Mucosa of gallbladder (tissue), 1 donor: ENCODE data around the gene PICK1. TPM values are rescaled to one million over a fixed set of nuclear protein-coding genes. Genes with fewer than 3 reads are reported as not detected.

ENCODE experiments used
- DNase-seq: peaks from one replicate; pipeline ENCODE4 v3.0.0-alpha.2; 2020; ENCODE audit warnings: low spot score
- total RNA-seq: library from RNA; stranded (reverse); gene quantifications from one replicate; pipeline ENCODE4 v1.2.1, GENCODE V29; 2021
- donor health status: DM: no; HTN: no; CAD: no.

The PICK1 gene
- total RNA-seq, 1 donor from 2014 or later = 49.0 TPM

DNA sequence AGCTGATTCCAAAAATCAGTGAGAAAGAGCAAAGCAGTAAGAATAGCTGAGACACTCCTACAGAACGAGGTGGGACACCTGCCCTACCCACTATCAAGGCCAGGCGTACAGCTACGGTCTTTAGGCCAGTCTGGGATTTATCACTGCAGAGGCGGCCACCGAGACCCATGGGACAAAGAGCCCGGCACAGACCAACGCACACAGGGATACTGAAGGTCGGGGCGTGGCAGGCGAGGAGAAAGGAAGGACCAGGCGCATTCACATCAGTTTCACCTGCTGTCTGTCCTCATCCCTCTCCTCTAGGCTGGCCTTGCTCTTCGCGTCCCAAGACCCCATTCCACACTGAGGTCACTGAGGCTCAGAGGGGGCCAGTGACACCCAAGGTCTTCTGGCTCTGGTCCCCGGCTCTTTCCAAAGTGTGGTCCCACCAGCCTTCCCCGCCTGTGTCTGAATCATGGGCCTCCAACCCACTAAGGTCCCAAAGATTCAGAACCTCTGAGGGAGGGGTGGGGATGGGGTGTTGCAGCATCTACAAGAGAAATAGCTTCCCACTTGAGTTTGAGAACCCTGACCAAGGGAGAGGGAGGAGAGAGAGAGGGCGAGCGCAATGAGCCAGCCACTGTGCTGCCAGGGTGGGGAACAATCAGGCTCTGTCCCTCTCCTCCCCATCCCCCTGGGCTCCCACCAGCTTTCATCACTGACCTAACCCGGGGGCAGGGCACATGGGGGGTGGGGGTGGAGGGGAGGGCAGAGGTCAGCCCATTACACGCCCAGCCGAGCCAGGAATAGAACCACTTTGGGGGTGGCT, 7.2 kb upstream of the PICK1 start:
- DNase-seq = no peak

DNA sequence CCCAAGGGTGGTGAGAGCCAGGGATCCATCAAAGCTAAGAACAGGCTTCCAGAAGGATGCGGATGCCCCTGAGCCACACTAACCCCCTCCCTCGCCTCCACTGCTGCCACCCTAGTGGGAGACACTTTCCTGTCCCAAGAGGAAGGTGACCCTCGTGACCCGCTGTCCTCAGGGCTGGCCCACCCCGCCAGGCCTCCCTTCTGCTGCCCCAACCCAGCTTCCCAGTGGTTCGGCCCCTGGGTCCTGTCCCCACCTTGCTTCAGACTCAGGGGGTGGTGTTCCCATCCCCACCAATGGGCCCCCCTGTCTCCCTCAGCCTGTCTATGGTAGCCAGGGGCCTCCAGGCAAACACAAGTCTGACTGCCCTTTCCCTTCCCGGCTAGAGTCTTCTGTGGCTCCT, 6.5 kb upstream of the PICK1 start:
- DNase-seq = no peak

DNA sequence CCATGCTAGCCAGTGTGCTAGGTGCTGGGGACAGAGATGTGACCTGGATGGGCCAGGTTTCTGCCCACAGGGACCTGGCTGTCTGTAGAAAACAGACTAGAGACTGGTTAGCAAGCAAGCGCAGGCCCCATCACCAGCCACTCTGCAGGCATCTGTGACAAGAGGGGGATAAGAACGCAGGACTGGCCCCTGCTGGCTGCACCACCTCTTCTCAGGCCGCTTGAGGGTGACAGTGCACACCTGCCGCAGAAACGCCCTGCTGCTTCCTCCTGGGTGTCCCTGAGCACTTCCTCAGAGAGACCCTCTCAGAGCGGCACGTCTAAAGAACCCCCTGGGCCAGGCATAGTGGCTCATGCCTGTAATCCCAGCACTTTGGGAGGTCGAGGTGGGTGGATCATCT, 5.9 kb upstream of the PICK1 start:
- DNase-seq = no peak

DNA sequence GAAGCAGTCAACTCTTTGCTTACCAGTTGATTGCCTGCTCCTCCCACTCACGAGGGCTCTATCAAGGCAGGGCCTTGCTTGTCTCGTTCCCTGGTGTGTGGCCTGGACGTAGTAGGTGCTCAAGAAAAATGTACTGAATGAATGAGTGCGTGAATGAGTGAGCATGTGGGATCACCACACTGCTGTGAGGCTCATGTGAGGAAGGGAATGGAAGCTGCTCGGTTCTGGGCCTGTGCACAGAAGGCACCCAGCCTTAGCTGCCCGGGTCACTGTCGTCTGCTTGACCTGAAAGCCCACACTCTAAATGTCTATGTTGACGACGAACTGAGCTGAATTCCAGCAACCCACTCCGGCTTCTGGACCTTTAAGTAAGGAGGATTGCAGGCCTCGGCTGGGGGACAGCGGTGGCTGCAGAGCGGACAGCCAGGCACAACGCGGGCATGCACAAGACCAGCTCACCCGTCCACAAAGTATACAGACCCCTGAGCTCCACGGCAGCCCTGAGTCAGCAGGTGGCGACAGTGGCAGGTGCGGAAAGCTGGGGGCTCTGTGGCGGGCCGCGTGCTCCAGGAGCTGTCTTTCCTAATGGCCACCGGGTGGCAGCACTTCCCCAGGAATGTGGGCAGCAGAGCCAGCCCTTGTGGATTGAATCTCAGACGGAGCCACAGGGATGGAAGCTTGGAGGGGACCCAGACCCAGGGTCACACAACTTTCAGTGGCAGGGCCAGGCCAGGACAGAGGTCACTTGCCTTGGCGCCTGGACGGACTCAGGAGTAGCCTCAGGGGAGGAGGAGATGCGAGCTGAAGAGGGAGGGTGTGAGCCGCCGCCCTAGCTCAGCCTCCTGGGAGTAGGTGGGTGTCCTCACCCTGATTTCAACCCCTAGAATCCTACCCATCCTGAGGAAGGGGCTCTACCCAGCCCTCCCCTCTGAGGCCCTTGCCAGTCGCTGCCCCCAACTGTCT, 5.0 kb upstream of the PICK1 start:
- DNase-seq = peak; percentile 82

DNA sequence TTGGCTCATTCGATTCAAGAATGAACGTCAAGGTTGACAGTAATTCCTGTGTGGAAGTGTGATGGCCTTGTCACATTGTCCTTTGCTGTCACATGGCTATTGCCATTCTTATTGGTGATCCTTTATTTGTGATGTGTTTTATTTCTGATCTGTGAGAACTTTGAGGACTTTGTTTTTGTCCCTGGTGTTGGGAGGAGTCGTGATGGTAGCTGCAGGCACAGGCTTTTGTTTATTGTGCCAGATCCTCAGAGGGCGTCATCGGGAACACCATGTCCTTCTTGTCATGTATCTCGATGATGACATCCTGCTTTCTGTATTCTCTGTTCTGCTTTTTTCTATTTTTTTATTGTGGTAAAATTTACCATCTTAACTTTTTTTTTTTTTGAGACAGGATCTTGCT, 5.6 kb downstream of the PICK1 start:
- no peak for DNase-seq

DNA sequence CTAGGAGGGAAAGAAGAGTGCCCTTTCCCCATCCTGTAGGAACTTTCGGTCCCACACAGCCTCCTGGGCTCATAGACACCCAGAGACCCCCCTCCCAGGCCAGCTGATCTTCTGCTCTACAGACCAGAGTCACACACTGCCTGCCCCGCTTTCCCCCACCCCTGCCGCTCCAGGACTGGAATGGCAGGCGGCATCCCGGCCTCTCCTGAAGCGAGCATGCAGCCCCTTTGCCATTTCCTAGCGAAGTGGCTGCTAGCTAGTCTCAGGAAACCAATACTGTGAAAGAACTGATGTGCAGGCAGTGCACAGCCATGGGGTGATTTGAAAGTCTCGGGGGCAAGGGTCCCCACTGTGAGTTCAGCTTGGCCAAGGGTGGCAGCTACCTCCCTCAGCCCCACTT, 8.3 kb downstream of the PICK1 start:
- no peak for DNase-seq

DNA sequence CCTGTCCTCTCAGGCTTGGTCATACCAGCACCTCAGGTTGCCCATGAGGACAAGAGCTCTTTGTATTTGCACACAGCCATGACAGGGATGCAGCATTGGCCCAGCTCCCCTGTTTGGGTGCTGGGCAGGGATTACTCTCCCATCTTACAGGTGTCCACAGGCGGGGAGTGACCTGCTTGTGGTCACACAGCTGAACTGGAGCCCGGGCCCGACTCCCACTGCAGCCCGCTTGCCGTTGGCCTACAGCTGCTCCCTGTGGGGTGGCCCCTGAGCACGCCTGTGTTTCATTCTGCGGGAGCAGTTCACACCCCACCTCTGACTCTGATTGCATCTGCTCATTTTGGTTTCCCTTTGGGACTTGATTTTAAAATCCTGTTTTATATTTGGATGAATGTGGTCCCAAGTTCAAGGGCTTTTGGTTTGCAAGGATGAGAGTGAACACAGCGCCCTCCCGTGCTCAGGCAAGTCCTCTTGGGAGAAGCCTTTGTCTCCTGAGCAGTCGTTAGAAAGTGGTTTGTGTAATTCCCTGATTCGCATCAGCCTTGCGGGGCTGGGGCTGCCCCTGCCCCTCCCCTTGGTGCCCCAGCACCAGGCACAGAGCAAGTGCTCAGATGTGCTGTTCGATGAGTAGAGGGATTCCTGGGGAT, 9.3 kb downstream of the PICK1 start:
- DNase-seq = no peak

DNA sequence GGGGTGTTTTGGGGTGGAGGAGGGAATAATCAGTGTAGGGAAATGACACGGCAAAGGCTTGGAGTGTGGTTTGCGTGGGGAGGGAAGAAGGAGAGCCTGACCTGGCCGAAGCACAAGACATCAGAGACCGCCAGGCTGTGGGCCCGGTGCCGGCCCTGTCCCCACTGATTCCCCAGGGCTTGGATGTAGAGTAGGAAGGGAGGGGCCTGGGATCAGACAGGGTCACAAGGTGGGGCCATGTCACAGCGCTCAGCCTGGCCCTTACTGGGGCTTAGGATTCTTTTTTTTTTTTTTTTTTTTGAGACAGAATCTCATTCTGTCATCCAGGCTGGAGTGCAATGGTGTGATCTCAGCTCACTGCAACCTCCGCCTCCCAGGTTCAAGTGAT, 9.8 kb downstream of the PICK1 start:
- no peak for DNase-seq

DNA sequence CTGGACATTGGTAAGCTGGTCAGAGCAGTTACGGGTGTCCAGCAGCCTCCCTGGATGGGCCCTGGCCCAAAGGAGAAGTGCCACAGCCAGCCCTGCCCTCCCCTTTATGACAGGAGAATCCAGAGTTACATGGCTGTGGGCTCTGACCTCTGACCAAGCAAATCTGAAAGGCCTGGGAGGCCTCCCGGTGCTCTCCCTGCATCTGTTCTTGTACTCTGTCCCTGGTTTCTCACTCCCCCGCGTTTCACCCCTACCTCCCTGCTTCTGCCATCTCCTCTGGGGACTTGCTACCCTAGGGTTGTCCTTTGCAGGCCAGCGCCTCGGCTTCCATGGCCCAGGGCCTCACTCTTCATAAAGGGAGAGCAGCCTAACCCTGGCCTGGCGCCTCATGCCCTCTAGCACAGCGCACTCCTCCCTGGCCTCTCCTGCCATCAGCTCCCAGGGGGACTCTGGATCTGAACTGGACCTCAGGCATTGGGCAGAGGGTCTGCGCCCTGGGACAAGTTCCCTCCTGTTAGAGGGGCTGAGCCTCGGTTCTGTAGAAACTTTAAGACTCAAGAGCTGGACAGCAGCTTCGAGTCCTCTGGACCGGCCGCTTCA, 10.7 kb downstream of the PICK1 start:
- DNase-seq = no peak

DNA sequence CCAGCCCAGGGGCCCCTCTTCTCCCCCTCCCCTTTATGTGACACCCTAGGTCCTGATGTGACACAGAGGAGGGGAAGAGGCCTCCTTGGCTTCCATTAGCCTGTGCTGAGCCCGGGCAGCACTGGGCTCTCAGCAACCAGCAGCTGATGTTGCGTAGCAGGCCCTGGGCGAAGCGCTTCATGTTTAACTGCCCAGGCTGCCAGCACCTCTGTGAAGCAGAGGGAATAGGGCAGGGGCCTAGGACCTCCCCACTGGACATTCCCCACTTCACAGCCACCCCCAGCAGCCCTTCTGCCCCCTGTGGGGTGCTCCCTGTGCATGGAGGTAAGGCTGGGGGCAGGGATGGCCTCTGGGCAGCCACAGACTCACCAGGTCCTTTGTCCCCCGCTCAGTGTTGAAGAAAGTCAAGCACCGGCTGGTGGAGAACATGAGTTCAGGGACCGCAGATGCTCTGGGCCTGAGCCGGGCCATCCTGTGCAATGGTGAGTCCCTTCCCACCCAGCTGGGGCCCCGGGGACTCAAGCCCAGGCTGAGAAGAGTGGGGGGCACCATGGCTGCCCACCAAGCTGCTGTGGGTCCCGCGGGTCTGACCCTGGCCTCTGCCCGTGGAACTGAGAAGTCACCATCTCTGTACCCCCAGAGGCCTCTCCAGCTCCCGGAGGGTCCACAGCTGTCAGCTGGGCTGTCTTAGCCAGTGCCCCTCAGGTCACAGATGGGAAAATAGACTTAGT, 11.6 kb downstream of the PICK1 start:
- no peak for DNase-seq

DNA sequence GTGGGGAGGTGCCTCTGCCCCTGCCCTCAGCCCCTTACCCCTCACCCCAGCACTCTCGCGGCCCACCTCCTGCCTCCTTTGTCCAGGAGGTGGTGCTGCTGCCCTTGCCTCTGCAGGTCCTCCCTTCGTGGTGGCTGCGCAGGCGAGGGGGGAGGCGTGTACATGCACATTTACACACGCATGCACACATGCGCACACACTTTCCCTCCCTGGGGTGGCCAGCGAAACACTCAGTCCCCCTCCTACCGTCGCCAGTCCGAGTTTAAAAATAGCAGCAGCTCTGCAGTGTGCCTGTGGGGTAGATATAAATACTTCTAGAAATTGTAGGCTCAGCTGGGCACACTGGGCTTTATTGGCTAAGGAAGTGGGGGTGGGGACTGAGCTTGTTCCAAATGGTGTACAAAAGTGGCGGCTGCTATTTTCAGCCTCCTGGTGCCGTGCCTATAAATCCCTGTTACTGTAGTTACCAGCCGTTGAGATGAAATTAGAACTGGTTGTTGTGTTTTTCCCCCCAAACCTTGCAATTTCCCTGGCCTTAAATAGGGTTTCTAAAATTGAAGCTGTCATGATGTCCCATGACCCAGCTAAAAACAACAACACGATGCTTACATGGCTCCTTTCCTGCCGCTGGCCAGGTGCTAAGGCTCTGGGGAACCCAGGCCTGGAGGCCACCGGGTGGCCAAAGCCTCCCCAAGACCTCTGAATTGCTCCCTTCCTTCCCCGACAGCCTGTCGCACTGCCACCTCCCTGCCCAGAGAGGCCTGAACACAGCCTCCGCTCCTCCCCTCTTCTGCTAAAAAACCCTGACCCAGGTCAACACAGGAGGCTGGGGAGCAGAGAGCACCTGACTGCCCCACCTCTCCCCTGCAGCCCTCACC, 12.4 kb downstream of the PICK1 start:
- DNase-seq = peak; percentile 34

DNA sequence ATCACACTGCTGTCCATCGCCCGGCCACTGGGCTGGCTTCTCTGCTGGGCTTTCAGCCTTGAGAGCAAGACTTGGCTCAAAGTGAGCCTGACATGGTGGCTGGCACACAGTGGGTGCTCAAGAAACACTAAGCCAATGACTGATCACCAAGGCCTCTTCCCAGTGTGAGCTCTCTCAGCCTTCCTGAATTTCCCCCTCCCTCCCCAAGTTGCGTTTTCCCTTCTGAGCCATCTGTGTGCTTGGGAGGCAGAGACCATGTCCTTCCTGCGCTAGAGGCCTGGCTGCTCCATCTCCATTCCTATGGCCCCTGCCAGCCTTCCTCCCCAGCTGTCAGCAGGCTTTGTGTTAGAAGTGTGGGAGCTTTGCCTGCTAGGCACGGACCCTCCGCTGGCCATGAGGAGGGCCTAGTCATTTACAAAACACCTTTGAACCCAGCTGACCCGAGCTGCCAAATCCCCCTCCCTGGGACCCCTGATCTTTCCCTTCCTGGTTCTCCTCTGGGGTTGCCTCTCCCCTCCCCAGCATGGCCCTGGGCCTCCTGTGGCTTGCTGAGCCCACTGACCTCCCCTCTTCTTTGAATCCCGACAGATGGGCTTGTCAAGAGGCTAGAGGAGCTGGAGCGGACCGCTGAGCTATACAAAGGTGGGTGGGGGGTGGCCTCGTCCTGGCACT, 13.2 kb downstream of the PICK1 start:
- no peak for DNase-seq

DNA sequence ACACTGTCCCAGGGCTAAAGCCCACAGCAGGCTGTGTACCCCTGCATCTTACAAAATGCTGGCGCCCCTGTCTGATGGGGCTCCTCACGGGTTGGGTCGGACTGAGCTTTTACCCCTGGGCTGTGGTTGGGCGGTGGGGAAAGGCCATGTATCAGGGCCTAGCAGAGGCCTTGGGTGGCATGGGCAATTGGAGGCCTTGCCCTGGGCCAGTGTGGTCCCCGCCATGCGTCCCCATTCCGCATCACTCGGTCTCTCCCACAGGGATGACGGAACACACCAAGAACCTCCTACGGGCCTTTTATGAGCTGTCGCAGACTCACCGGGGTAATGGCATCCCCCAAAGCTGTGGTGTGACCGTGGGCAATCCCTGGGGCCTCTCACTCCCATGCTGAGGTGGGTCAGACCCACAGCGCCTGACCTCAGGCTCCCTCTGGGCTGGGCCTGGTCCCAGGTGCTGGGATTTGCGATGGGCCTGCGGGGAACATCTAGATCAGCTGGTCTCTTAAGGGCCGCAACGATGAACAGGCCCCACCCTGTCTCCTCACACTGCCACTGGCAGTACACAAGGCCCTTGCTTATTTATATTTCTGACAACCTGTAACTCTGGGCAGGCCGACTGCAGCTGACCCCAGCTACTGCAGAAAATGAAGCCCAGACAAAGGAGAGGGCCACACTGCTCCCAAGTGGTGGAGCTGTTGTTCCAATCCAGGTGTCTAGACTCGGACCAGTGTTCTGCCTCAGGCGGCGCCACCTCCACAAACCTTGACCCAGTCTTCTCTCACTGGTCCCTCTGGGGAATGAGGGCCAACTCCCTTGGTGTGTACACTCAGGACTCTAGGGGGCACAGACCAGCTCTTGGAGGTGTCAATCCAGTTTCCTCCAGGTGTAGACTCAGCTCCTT, 14.5 kb downstream of the PICK1 start:
- DNase-seq = no peak

DNA sequence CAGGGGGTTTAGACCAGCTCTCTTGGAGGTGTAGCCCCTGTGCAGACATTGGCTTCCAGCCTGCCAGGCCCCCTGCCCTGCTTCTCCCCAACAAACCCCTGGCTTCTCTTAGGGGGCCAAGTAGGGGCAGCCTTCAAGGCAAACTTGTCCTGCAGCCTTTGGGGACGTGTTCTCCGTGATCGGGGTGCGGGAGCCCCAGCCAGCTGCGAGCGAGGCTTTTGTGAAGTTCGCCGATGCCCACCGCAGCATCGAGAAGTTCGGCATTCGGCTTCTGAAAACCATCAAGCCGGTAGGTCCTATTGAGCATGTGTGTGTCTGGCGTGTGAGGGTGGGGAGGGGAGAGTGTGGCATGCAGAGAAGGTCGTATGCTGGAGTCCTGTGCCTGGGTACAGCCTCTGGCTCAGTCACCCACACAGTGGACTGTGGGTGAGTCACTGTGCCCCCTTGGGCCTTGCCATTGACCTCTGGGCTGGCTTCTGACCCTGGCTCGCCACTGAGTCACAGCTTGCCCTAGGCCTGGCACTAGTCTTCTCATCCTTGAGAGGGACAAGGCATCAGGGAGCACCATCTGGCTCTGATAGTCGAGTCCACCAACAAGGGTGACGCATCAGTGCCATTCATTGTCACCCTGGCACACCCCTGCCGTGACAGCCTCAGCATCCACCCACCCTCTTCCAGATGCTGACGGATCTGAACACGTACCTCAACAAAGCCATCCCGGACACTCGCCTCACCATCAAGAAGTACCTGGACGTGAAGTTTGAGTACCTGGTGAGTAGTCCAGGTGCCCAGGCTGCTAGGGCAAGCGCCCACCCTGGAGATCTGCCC, 15.3 kb downstream of the PICK1 start:
- no peak for DNase-seq

DNA sequence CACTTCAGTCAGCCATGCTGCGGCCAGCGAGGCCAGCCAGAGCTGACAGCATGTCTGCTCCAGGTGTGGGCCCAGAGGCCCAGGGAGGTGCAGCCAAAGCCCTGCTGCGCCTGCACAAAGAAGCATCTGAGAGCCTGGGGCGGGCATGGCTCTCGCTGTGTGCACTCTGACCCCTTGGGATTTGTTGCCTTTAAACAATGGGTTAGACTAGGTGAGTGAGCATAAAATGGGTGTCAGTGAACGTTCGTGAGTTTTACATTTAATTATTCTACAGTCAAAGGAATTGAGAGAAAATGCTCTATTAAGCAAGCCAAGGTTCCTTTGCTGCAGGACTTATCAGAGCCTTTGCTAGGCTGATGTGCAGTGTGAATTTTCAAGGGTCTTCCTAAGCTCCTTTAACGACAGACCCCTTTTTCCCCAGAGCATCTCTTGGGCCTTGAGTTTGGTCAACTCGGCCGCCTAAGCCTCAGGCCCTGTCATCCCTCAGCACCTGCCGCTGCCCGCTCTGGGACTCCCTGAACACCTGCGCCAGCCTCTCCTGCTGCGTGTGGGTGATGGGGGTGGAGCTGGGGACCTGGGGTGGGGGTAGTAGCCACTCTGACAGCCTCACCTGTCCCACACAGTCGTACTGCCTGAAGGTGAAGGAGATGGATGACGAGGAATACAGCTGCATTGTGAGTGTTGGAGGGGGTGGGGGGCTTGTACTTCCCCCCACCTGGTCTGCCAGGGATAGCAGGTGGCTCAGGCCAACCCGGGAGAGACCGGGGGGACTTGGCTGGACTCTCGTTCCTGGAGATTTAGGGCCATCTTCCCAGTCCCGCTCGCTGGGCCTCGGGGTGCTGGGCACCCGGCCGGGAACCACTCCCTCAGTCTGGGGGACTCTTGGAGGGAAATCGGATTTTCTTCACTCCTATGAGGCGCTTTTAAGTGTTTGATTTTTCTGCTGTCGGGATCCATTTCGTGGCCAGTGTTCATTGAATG, 16.2 kb downstream of the PICK1 start:
- no peak for DNase-seq
